Measurements from ENCODE around the gene CABLES1.
"Not testable (repeated sequence)": the region's sequence is repeated elsewhere in the genome, so short reads cannot be mapped to it uniquely, and the experiment has no call there.

CABLES1 gene

DNA sequence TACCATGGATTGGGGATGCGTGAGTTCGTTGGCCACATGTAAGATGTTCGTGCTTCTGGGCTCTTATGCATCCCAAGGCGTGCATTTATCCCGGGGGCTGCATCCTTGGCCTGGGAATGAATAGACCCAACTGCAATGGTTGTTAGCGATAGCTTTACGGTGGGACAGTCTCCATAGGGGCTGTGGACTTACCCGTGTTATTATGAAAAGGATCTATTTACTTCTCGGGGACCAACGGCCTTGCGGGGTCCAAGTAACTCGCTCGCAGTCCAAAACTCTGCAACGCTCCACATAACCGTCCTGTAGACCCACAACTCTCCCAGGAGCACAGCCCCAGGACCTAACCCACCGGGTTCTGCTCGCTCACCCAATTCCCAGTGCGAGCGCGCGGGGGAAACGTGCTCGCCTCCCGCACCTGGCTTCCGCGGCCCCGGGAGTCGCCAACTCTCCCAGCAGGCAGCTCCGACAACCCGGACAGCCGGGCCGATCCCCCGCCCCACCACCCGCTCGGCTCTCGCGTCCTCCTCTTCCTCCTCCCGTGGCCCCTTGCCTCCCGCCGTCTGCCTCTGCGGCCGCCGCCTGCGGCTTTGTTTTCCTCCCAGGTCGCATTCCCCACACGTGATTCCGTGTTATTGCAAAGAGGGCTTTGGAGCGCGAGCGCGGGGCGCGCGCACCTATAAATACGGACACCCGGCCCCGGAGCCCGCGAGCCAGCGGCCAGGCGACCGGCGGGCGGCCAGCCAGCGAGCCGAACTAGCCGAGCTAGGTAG, at the start of gene CABLES1:
Gene CABLES1, plus strand, starts transcription at position 706 of the 770 bp plus-strand sequence. CDS start 278 bp downstream, outside the sequence.
- peak; percentile 24 for DNase-seq (ENCODE audit: low spot score)

- no peak for DNase-seq (ENCODE audit: low spot score)
Observed at GRCh38 chr18:23087352-23087751, 47.9 kb upstream of the CABLES1 start.

DNA sequence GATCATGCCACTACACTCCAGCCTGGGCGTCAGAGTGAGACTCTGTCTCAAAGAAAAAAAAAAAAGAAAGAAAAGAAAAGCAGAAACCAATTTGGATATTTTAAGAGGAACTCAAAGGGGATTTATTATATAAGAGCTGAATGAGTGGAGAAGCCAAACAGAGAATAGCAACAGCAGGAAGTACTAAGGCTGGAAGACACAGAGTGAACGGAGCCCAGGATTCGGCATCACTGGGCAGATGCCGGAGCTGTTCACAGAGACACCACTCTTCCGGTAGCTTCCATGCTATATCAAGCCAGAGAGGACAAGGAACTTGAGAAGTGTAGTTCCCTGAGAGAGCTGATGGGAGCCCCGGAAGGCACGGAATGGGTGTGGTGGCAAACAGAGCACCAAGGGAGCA, 47.0 kb upstream of the CABLES1 start:
- no peak for DNase-seq (ENCODE audit: low spot score)

DNA sequence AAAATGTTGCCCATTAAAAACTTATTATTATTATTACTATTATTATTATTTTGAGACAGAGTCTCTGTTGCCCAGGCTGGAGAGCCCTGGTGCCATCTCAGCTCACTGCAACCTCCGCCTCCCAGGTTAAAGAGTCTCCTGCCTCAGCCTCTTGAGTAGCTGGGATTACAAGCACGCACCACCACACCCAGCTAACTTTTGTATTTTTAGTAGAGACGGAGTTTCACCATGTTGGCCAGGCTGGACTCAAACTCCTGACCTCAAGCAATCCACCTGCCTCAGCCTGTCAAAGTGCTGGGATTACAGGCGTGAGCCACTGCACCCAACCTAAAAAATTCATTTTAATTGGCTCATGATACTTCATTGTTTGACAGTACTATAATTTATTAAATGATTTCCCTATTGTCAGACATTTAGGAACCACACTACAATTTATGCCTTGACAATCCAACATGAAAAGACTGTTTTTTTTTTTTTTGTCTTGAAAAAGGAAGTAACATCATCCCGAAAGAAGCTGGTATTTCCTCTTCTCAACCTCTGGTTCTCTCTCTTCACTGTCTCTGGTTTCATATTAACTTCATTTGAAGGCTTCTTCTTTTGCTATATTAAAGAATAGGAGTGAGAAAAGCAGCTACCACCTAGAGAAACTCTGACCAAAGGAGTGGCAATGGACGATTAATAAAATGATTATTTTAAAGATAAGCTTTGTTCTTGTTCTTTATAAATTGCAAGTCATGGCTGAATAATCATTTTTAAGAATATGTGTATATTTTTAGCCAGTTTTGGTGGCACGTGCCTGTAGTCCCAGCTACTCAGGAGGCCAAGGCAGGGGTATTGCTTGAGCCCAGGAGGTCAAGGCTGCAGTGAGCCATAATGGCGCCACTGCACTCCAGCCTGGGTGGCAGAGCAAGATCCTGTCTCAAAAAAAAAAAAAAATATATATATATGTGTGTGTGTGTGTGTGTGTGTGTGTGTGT, 44.0 kb upstream of the CABLES1 start:
- DNase-seq (ENCODE audit: low spot score): peak; percentile 20

- no peak for DNase-seq (ENCODE audit: low spot score)
Observed at GRCh38 chr18:23092121-23092520, 43.2 kb upstream of the CABLES1 start.

DNA sequence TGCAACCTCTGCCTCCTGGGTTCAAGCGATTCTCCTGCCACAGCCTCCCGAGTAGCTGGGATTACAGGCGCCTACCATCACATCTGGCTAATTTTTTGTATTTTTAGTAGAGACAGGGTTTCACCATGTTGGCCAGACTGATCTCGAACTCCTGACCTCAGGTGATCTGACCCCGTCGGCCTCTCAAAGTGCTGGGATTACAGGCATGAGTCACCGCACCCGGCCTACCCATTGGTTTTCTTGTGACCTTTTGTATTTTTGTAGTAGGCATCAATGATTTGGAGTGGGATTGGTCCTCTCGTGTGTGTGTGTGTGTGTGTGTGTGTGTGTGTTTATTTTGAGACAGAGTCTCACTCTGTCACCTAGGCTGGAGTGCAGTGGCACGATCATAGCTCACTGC, 42.2 kb upstream of the CABLES1 start:
- DNase-seq (ENCODE audit: low spot score): not testable (repeated sequence)

GRCh38 chr18:23093772-23094171, 41.5 kb upstream of the CABLES1 start:
- DNase-seq (ENCODE audit: low spot score): no peak

- no peak for DNase-seq (ENCODE audit: low spot score)
Observed at GRCh38 chr18:23094411-23095190, 40.7 kb upstream of the CABLES1 start.

DNA sequence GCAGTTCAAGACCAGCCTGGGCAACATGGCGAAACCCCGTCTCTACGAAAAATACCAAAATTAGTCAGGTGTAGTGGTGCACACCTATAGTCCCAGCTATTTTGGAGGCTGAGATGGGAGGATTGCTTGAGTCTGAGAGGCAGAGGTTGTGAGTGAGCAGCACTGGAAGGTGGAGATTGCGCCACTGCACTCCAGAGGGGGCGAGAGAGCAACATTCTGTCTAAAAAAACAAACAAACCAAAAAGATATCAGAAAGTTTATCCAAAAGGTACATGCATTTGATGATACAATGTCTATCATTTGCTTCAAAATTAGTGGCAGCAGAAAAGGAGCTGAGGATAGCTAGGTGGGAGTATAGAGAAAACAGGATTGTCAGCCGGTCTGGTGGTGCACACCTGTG, 39.8 kb upstream of the CABLES1 start:
- DNase-seq (ENCODE audit: low spot score): no peak

- not testable (repeated sequence) for DNase-seq (ENCODE audit: low spot score)
Observed at GRCh38 chr18:23097016-23097415, 38.3 kb upstream of the CABLES1 start.

GRCh38 chr18:23099621-23100020, 35.7 kb upstream of the CABLES1 start:
- no peak for DNase-seq (ENCODE audit: low spot score)

- DNase-seq (ENCODE audit: low spot score): no peak
Observed at GRCh38 chr18:23101861-23102432, 33.3 kb upstream of the CABLES1 start.

DNA sequence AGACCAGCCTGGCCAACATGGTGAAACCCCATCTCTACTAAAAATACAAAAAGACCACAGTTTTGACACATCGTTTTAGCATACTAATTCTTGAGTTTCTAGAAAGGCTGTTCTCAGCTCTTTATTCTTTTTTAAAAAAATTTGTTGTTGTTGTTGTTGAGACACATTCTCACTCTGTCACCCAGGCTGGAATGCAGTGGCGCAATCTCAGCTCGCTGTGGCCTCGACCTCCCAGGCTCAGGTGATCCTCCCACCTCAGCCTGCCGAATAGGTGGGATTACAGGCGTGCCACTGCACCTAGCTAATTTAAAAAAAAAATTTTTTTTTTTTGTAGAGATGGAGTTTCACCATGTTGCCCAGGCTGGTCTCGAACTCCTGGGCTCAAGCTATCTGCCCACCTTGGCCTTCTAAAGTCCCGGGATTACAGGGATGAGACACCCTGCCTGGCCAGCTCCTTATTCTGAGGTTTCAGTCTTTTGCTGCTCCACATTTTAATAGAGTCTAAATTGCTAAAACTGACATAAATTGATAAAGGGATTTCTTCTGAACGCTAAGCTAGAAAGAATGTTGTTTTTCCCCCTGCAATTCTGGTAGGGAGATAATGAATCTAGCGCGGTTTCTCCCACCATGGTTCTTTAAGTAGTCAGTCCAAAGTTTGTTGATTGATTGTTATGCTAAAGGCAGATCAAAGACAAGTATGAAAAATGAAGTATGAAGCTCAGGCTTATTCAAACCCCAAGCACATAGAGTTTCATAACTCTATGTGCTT, 32.6 kb upstream of the CABLES1 start:
- DNase-seq (ENCODE audit: low spot score): no peak

- no peak for DNase-seq (ENCODE audit: low spot score)
Observed at GRCh38 chr18:23103449-23103848, 31.8 kb upstream of the CABLES1 start.

- no peak for DNase-seq (ENCODE audit: low spot score)
Observed at GRCh38 chr18:23105030-23105429, 30.3 kb upstream of the CABLES1 start.

DNA sequence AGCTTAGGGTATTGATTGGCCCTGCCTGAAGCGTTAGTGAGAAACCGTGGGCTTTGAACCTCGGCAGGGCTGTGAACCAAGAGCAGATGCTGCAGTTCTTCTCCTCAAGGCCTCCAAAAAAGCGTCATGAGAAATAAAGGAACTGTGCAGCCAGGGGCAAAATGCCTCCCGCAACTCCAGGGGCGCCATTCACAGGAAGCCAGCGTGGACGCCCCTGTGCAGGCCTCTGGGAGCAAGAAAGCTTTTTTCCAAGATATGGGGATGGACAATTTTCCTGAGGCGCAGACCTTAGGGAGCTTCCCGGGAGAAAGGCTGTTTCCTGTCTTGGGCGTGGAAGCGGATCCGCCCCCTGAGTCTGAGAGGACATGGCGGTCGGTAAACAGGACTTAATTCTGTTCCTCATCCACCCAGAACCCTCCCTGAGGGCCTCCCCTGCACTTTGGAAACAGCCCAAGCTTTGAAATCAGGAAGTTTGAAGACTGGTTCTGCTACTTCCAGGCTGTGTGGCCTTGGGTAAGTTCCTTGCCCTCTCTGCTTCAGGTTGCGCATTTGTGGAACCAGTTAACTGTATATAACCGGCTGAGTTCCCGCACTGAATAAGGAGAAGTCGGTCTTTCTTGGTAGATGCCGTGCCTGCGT, 29.6 kb upstream of the CABLES1 start:
- DNase-seq (ENCODE audit: low spot score): no peak

GRCh38 chr18:23106575-23106974, 28.7 kb upstream of the CABLES1 start:
- no peak for DNase-seq (ENCODE audit: low spot score)

DNA sequence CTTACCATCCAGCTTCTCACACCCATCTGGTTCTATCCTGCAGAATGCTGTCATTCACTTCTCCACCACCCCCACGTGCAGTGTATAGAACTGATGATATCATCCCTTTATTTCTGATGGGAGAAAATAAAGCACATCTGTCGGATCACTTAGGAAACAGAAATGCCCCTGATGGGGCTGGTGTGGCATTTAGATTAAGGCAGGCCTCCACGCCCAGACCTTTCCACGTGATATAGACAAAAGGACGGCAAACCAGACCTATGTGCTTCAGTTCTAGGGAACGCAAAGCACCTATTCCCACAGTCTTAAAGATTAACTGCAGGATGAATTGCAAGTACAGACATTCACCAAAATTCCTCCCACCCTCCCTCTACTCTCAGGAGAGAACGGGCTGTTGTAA, 27.6 kb upstream of the CABLES1 start:
- DNase-seq (ENCODE audit: low spot score): no peak

DNA sequence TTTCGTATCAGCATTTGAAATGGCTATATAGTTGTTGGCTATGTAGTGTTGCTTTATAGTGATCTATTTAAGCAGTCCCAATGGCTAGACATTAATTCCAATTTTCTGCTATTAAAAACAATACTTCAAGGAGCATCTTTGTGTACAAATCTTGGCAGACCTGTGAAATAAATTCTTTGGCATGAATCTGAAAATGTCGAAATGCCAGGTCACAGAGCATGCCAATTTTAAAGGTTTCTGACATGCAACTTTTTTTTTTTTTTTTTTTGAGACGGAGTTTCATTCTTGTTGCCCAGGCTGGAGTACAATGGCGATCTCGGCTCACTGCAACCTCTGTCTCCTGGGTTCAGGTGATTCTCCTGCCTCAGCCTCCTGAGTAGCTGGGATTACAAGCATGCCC, 26.8 kb upstream of the CABLES1 start:
- DNase-seq (ENCODE audit: low spot score): no peak

DNA sequence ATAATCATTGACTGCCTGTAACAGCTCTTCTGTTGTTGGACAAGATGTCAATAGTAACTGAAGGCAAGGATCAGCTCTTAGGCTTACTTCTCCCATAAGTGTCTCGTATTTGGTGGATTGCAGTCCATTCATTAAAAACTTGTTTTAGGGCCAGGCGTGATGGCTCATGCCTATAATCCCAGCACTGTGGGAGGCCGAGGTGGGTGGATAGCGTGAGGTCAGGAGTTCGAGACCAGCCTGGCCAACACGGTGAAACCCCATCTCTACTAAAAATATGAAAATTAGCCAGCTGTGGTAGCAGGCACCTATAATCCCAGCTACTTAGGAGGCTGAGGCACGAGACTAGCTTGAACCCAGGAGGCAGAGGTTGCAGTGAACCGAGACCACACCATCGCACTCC, 26.1 kb upstream of the CABLES1 start:
- DNase-seq (ENCODE audit: low spot score): not testable (repeated sequence)

DNA sequence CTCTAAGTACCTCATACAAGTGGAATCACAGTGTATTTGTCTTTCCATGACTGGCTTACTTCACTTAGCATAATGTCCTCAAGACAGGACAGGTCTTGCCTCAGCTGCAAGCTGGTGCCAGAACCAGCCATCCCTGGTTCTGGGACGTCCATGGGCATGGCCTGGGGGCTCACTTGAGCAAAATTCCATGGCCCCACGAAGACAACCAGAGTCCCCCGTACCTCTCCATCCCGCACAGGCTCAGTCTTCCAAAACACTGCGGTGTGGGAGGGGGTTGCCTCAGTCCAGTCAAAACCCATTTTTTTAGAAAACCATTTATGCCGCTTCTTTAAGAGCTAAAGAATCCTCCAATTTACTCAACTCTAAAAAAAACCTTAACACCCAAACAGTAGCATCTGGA, 21.7 kb upstream of the CABLES1 start:
- DNase-seq (ENCODE audit: low spot score): no peak

All from germinal center (tissue), 1 donor.